HepG2 (cell line): ENCODE measurements around the gene ZDHHC11. TPM values are rescaled to one million over a fixed set of nuclear protein-coding genes. Genes with fewer than 3 reads are reported as not detected.
A peak's percentile ranks its signal among the peaks of the same experiment; 100 is the strongest.

Experiments used
- GATAD1 ChIP-seq: IDR thresholded peaks from 2 replicates; pipeline ENCODE4 v1.6.1; 2016; ENCODE audit warnings: missing genetic modification reagents, missing compliant biosample characterization
- HNRNPLL ChIP-seq: fragments of 200-400 bp; formaldehyde crosslinking; IDR thresholded peaks from 2 replicates; pipeline ENCODE4 v1.6.1; 2017; ENCODE audit warnings: mild to moderate bottlenecking, low read depth, low read length; ENCODE audit not compliant: poor library complexity, severe bottlenecking
- KAT8 ChIP-seq: IDR thresholded peaks from 2 replicates; pipeline ENCODE4 v1.6.1; 2016; ENCODE audit warnings: missing genetic modification reagents, missing compliant biosample characterization
- NCOA1 ChIP-seq: sonication (generic); formaldehyde crosslinking; IDR thresholded peaks from 2 replicates; pipeline ENCODE4 v1.9.0; 2021; ENCODE audit warnings: missing genetic modification reagents
- NFYB ChIP-seq: sonication (generic); formaldehyde crosslinking; IDR thresholded peaks from 2 replicates; pipeline ENCODE4 v1.4.0; 2020; ENCODE audit warnings: missing genetic modification reagents
- PATZ1 ChIP-seq: sonication (generic); formaldehyde crosslinking; IDR thresholded peaks from 2 replicates; pipeline ENCODE4 v1.4.0; 2020; ENCODE audit warnings: missing genetic modification reagents
- SNAPC4 ChIP-seq: sonication (generic); formaldehyde crosslinking; IDR thresholded peaks from 2 replicates; pipeline ENCODE4 v1.4.0; 2020; ENCODE audit warnings: mild to moderate bottlenecking, missing genetic modification reagents
- STAG1 ChIP-seq: sonication (generic); formaldehyde crosslinking; IDR thresholded peaks from 2 replicates; pipeline ENCODE4 v1.4.0; 2020; ENCODE audit warnings: missing genetic modification reagents
- TAF1 ChIP-seq: sonication (generic); formaldehyde crosslinking; IDR thresholded peaks from 2 replicates; pipeline ENCODE4 v1.4.0; 2020; ENCODE audit warnings: missing genetic modification reagents
- ZFP91 ChIP-seq: sonication (generic); formaldehyde crosslinking; IDR thresholded peaks from 2 replicates; pipeline ENCODE4 v1.9.0; 2022; ENCODE audit warnings: missing genetic modification reagents, mild to moderate bottlenecking, borderline replicate concordance
- ZNF251 ChIP-seq: sonication (generic); formaldehyde crosslinking; IDR thresholded peaks from 2 replicates; pipeline ENCODE4 v1.9.0; 2021; ENCODE audit warnings: mild to moderate bottlenecking, missing genetic modification reagents
- ZNF441 ChIP-seq: sonication (generic); formaldehyde crosslinking; IDR thresholded peaks from 2 replicates; pipeline ENCODE4 v1.7.0; 2021; ENCODE audit warnings: missing genetic modification reagents, borderline replicate concordance
- ZNF501 ChIP-seq: sonication (generic); formaldehyde crosslinking; IDR thresholded peaks from 2 replicates; pipeline ENCODE4 v1.5.1; 2020; ENCODE audit warnings: mild to moderate bottlenecking, moderate library complexity, missing genetic modification reagents
- ZNF503 ChIP-seq: sonication (generic); formaldehyde crosslinking; IDR thresholded peaks from 2 replicates; pipeline ENCODE4 v1.4.0; 2020; ENCODE audit warnings: missing genetic modification reagents
- ZNF574 ChIP-seq: sonication (generic); formaldehyde crosslinking; IDR thresholded peaks from 2 replicates; pipeline ENCODE4 v1.4.0; 2020; ENCODE audit warnings: missing genetic modification reagents
- ZNF883 ChIP-seq: sonication (generic); formaldehyde crosslinking; IDR thresholded peaks from 2 replicates; pipeline ENCODE4 v1.5.1; 2020; ENCODE audit warnings: mild to moderate bottlenecking, missing genetic modification reagents; ENCODE audit errors: not compliant biosample characterization
- polyA plus RNA-seq, 8 experiments: library from polyadenylated mRNA; depleted of rRNA in 3 of 8; stranded (reverse) in 7 of 8; unstranded in 1 of 8; fragments of >200 nt; fragmentation: Illumina TruSeq in 4 of 8; extraction: Trizol in 4 of 8; gene quantifications; 2 replicates each; pipeline versions ENCODE4 v1.2.1 to v1.2.3, GENCODE V29; 2011 to 2016; ENCODE audit warnings: low read depth in 4 of 8, missing spikeins in 1 of 8, mixed read lengths in 1 of 8; ENCODE audit not compliant: insufficient read depth in 1 of 8
- total RNA-seq, 5 experiments: library from RNA; depleted of rRNA; stranded (reverse); fragments of >200 nt; fragmentation: Illumina TruSeq; extraction: Trizol; gene quantifications; 2 replicates each; pipeline ENCODE4 v1.2.3, GENCODE V29; 2016; ENCODE audit warnings: low read depth in 1 of 5

The ZDHHC11 gene
- total and polyA plus RNA-seq, 2 of the 13 experiments (the other 11 are each of a cell fraction or from before 2014, with no cell fraction given), result 2.1 to 4.0 TPM

- TF ChIP-seq ZNF441 (CRISPR knock-in tag), result no peak
- peak; percentile 23; the same call in 1 of the 2 replicates for TF ChIP-seq ZFP91
- peak; percentile 37 for TF ChIP-seq HNRNPLL
- TF ChIP-seq ZNF883 (CRISPR knock-in tag), result peak; percentile 48
- TF ChIP-seq PATZ1, result peak; percentile 61
- 0 out of 2 replicates have a peak, but pooled peaks have one; percentile 24 for TF ChIP-seq ZNF503 (CRISPR knock-in tag)
- TF ChIP-seq GATAD1 (CRISPR knock-in tag), result 0 out of 2 replicates have a peak, but pooled peaks have one; percentile 37
- 0 out of 2 replicates have a peak, but pooled peaks have one; percentile 7 for TF ChIP-seq STAG1
- peak; percentile 36; the same call in 1 of the 2 replicates for TF ChIP-seq KAT8 (CRISPR knock-in tag)
- 0 out of 2 replicates have a peak, but pooled peaks have one; percentile 7 for TF ChIP-seq SNAPC4
- TF ChIP-seq ZNF251 (CRISPR knock-in tag), result no peak
- no peak for TF ChIP-seq ZNF501 (CRISPR knock-in tag)
- peak; percentile 67 for TF ChIP-seq NFYB (CRISPR knock-in tag)
- TF ChIP-seq NCOA1 (CRISPR knock-in tag), result no peak
- TF ChIP-seq TAF1 (CRISPR knock-in tag), result peak; percentile 53; the same call in 1 of the 2 replicates
- peak; percentile 53; the same call in 1 of the 2 replicates for TF ChIP-seq ZNF574
These were observed at the start of gene ZDHHC11 (continued) for GRCh38 chr5:850511-851006.
